Neuronal stem cell (in vitro differentiated cells): ENCODE measurements around the gene P2RX4. TPM values are rescaled to one million over a fixed set of nuclear protein-coding genes. Genes with fewer than 3 reads are reported as not detected.
"Not testable (repeated sequence)": the region's sequence is repeated elsewhere in the genome, so short reads cannot be mapped to it uniquely, and the experiment has no call there.

Source experiments
- DNase-seq: peaks from one replicate; pipeline ENCODE4 v3.0.0-alpha.2; 2013; ENCODE audit warnings: low spot score
- H2AFZ ChIP-seq: one replicate; pipeline ENCODE4 v1.6.1; 2013; ENCODE audit warnings: mild to moderate bottlenecking, low read length, inconsistent platforms
- H2AK5ac ChIP-seq: 2 replicates; pipeline ENCODE4 v1.6.1; 2013; ENCODE audit warnings: low read depth, mild to moderate bottlenecking, inconsistent platforms, low read length, moderate library complexity, mixed read lengths
- H2BK120ac ChIP-seq: 2 replicates; pipeline ENCODE4 v1.6.1; 2013; ENCODE audit warnings: low read depth, mild to moderate bottlenecking, inconsistent platforms, low read length, moderate library complexity, mixed read lengths
- H2BK12ac ChIP-seq: one replicate; pipeline ENCODE4 v1.6.1; 2013; ENCODE audit warnings: low read length, inconsistent platforms
- H2BK15ac ChIP-seq: 2 replicates; pipeline ENCODE4 v1.6.1; 2013; ENCODE audit warnings: mild to moderate bottlenecking, low read length, inconsistent platforms, mixed read lengths
- H2BK5ac ChIP-seq: one replicate; pipeline ENCODE4 v1.6.1; 2013; ENCODE audit warnings: inconsistent platforms, mild to moderate bottlenecking, low read length, moderate library complexity
- H3K14ac ChIP-seq: one replicate; pipeline ENCODE4 v1.6.1; 2013; ENCODE audit warnings: low read length, inconsistent platforms
- H3K18ac ChIP-seq: 2 replicates; pipeline ENCODE4 v1.6.1; 2013; ENCODE audit warnings: low read length, inconsistent platforms
- H3K23ac ChIP-seq: 2 replicates; pipeline ENCODE4 v1.6.1; 2013; ENCODE audit warnings: low read depth, mild to moderate bottlenecking, mixed read lengths, low read length, inconsistent platforms; ENCODE audit not compliant: poor library complexity
- H3K27ac ChIP-seq: replicated peaks from 3 replicates; pipeline ENCODE4 v1.5.1; 2013; ENCODE audit warnings: low read length, inconsistent platforms
- H3K27me3 ChIP-seq, 3 experiments: 2 replicates each; pipeline ENCODE4 v1.6.1; 2013; ENCODE audit warnings: low read length in 3 of 3, mild to moderate bottlenecking in 2 of 3, inconsistent platforms in 1 of 3, low read depth in 1 of 3, mixed read lengths in 1 of 3, moderate library complexity in 1 of 3; ENCODE audit not compliant: control insufficient read depth in 3 of 3, insufficient read depth in 3 of 3
- H3K36me3 ChIP-seq, 2 donors: replicated peaks in 1 of 2; 2 replicates each; pipeline ENCODE4 v1.6.1; 2013; ENCODE audit warnings: low read length in 2 of 2; ENCODE audit not compliant: control insufficient read depth in 2 of 2, insufficient read depth in 2 of 2
- H3K4ac ChIP-seq: 2 replicates; pipeline ENCODE4 v1.6.1; 2013; ENCODE audit warnings: inconsistent platforms, mild to moderate bottlenecking, low read length, moderate library complexity
- H3K4me1 ChIP-seq, 2 donors: 1 replicate in 1 of 2; 2 replicates in 1 of 2; pipeline ENCODE4 v1.6.1; 2013; ENCODE audit warnings: low read length in 2 of 2, low read depth in 1 of 2; ENCODE audit not compliant: control insufficient read depth in 2 of 2, insufficient read depth in 1 of 2
- H3K4me2 ChIP-seq: one replicate; pipeline ENCODE4 v1.6.1; 2013; ENCODE audit warnings: mild to moderate bottlenecking, low read length, inconsistent platforms; ENCODE audit not compliant: insufficient read depth, poor library complexity, severe bottlenecking
- H3K4me3 ChIP-seq, 2 donors: 2 replicates each; pipeline ENCODE4 v1.5.1; 2013; ENCODE audit warnings: low read length in 2 of 2, mild to moderate bottlenecking in 2 of 2, inconsistent platforms in 1 of 2, moderate library complexity in 1 of 2
- H3K79me1 ChIP-seq: one replicate; pipeline ENCODE4 v1.6.1; 2013; ENCODE audit warnings: low read depth, mild to moderate bottlenecking, inconsistent platforms, low read length, moderate library complexity
- H3K9ac ChIP-seq: one replicate; pipeline ENCODE4 v1.6.1; 2013; ENCODE audit warnings: mild to moderate bottlenecking, low read depth, low read length, inconsistent platforms; ENCODE audit not compliant: poor library complexity
- H3K9me3 ChIP-seq, 2 donors: replicated peaks in 1 of 2; 2 replicates each; pipeline versions ENCODE3 to v1.6.1; 2013; ENCODE audit warnings: low read length in 2 of 2, mild to moderate bottlenecking in 2 of 2, inconsistent platforms in 1 of 2, low read depth in 1 of 2, mixed read lengths in 1 of 2, moderate library complexity in 1 of 2; ENCODE audit not compliant: control insufficient read depth in 2 of 2, insufficient read depth in 1 of 2
- H4K8ac ChIP-seq: one replicate; pipeline ENCODE4 v1.6.1; 2013; ENCODE audit warnings: low read depth, mild to moderate bottlenecking, inconsistent platforms, low read length, moderate library complexity
- H4K91ac ChIP-seq: one replicate; pipeline ENCODE4 v1.6.1; 2013; ENCODE audit warnings: low read length, low read depth, mild to moderate bottlenecking, inconsistent platforms; ENCODE audit not compliant: poor library complexity
- WGBS, 2 donors: extraction: QIAGEN DNeasy Blood & Tissue Kit; methylation state at CpG; one replicate each; pipeline ENCODE4 v1.1.7; 2013; ENCODE audit warnings: missing lambda C conversion rate in 2 of 2, mixed read lengths in 1 of 2; ENCODE audit not compliant: insufficient read length in 2 of 2, insufficient replicate concordance in 1 of 2; ENCODE audit errors: extremely low coverage in 2 of 2; 5-methylcytosine and 5-hydroxymethylcytosine counted together
- polyA plus RNA-seq, 2 experiments: library from polyadenylated mRNA; stranded (reverse); fragments of 200-250 nt; gene quantifications; one replicate each; pipeline ENCODE4 v1.2.3, GENCODE V29; 2013

Gene P2RX4
- 9.9 TPM for polyA plus RNA-seq (2013, experiment 1 of 2)
- 10.7 TPM for polyA plus RNA-seq (2013, experiment 2 of 2)

- Histone ChIP-seq H3K27ac (peak within 1 kb of the TSS; percentile 76), H3K36me3 (no peaks in the 10 kb centered on the region), H3K4me2 (peak within 1 kb of the TSS; percentile 72), H3K27me3 (no peaks in the 10 kb centered on the region), H3K9ac (peak within 1 kb of the TSS; percentile 99), H2BK120ac (no peak within 1 kb of the TSS), H2BK15ac (peak within 1 kb of the TSS; percentile 87), H2BK5ac (peak within 1 kb of the TSS; percentile 95), H4K8ac (peak within 1 kb of the TSS; percentile 92), H3K4ac (peak within 1 kb of the TSS; percentile 76), H3K4me3 (peak within 1 kb of the TSS; percentile 86 to 97), H3K4me1 (peaks cover 0 to 3% of the 10 kb centered on the region in 2 donors), H3K14ac (peak within 1 kb of the TSS; percentile 94), H2AFZ (peak within 1 kb of the TSS; percentile 100), H3K23ac (peak within 1 kb of the TSS; percentile 99), H2AK5ac (peak within 1 kb of the TSS; percentile 61), H3K9me3 (no peaks in the 10 kb centered on the region), H3K18ac (peak within 1 kb of the TSS; percentile 100), H2BK12ac (peak within 1 kb of the TSS; percentile 54), H3K79me1 (no peaks in the 10 kb centered on the region), H4K91ac (peak within 1 kb of the TSS; percentile 53)
- peak; percentile 71 for DNase-seq
- no CpG with 5 or more reads among the region's 97 CpGs for WGBS, 2 donors
Observed at GRCh38 chr12:121209624-121210572, at the start of gene P2RX4. Gene P2RX4, plus strand, starts transcription at chr12:121210129. Its CDS starts 36 bp downstream, at chr12:121210165.

- Histone ChIP-seq H2BK5ac (no peak overlapping the region), H3K4ac (no peak overlapping the region), H3K27me3 (peaks cover 0 to 9% (median 0%) of the 10 kb centered on the region in 3 experiments), H2BK120ac (no peak overlapping the region), H3K18ac (no peak overlapping the region), H4K91ac (no peak overlapping the region), H3K36me3 (no peaks in the 10 kb centered on the region), H4K8ac (no peak overlapping the region), H2BK12ac (no peak overlapping the region), H3K14ac (no peak overlapping the region), H3K9me3 (no peaks in the 10 kb centered on the region), H3K4me2 (no peak overlapping the region), H3K79me1 (no peaks in the 10 kb centered on the region), H2AK5ac (no peak overlapping the region), H2BK15ac (no peak overlapping the region), H3K27ac (no peak overlapping the region), H3K23ac (no peak overlapping the region), H2AFZ (no peak overlapping the region), H3K9ac (no peak overlapping the region), H3K4me3 (no peak overlapping the region), H3K4me1 (no peaks in the 10 kb centered on the region)
- DNase-seq = no peak
- WGBS, 2 donors = no CpG with 5 or more reads among the region's 10 CpGs
Observed at GRCh38 chr12:121162384-121162783, 47.5 kb upstream of the P2RX4 start.

GRCh38 chr12:121162985-121163384 lies 46.9 kb upstream of the P2RX4 start:
- H3K14ac ChIP-seq = no peak overlapping the region
- WGBS, 2 donors = no CpG with 5 or more reads among the region's 2 CpGs
- H3K27me3 ChIP-seq = peaks cover 0 to 9% (median 0%) of the 10 kb centered on the region in 3 experiments
- no peak overlapping the region for H2AFZ ChIP-seq
- no peak overlapping the region for H3K4ac ChIP-seq
- H3K18ac ChIP-seq = no peak overlapping the region
- no peaks in the 10 kb centered on the region for H3K79me1 ChIP-seq
- no peak overlapping the region for H2BK12ac ChIP-seq
- H2BK5ac ChIP-seq = no peak overlapping the region
- H3K36me3 ChIP-seq = no peaks in the 10 kb centered on the region
- H4K8ac ChIP-seq = no peak overlapping the region
- H2AK5ac ChIP-seq = no peak overlapping the region
- no peak overlapping the region for H2BK120ac ChIP-seq
- no peak overlapping the region for H3K27ac ChIP-seq
- H3K4me1 ChIP-seq = no peaks in the 10 kb centered on the region
- H3K9me3 ChIP-seq = no peaks in the 10 kb centered on the region
- H3K4me3 ChIP-seq = no peak overlapping the region
- no peak overlapping the region for H3K9ac ChIP-seq
- no peak overlapping the region for H4K91ac ChIP-seq
- DNase-seq = no peak
- no peak overlapping the region for H3K4me2 ChIP-seq
- no peak overlapping the region for H2BK15ac ChIP-seq
- no peak overlapping the region for H3K23ac ChIP-seq

GRCh38 chr12:121164839-121165238 lies 45.1 kb upstream of the P2RX4 start:
- H4K91ac ChIP-seq, H3K27ac ChIP-seq, H3K23ac ChIP-seq, H3K4ac ChIP-seq, H3K27me3 ChIP-seq, H3K9me3 ChIP-seq, H3K14ac ChIP-seq, H2BK12ac ChIP-seq, H3K4me3 ChIP-seq, H2BK15ac ChIP-seq, DNase-seq, H3K4me1 ChIP-seq, H2BK120ac ChIP-seq, H2AFZ ChIP-seq, H3K9ac ChIP-seq, H3K4me2 ChIP-seq, H3K36me3 ChIP-seq, H3K79me1 ChIP-seq, H3K18ac ChIP-seq, H4K8ac ChIP-seq, H2BK5ac ChIP-seq, H2AK5ac ChIP-seq: not testable (repeated sequence)
- WGBS, 2 donors = no CpG with 5 or more reads among the region's 6 CpGs
